HEK293 (cell line): Measurements from ENCODE around the gene FES.
A peak's percentile ranks its signal among the peaks of the same experiment; 100 is the strongest.

Experiments used
- CTCF ChIA-PET: fragments of 350-600 bp; formaldehyde crosslinking; extraction: SDS; loops from one replicate; lab custom pipeline; 2021; ENCODE audit warnings: antibody characterized with exemption; lab: Yijun Ruan, JAX
- POLR2A ChIA-PET: fragments of 300-600 bp; formaldehyde crosslinking; extraction: SDS; loops from one replicate; lab custom pipeline; 2020; ENCODE audit warnings: antibody characterized with exemption, inconsistent platforms; lab: Yijun Ruan, JAX
- H3K27ac ChIP-seq: fragments of 200-500 bp; sonication (Bioruptor generic); 2 replicates; pipeline ENCODE4 v1.5.1; 2014; ENCODE audit warnings: low read depth, low read length, control low read depth, inconsistent platforms; ENCODE audit errors: extremely low read depth
- H3K36me3 ChIP-seq, 2 experiments: fragments of 200-500 bp in 1 of 2; sonication (Bioruptor generic) in 1 of 2; 1 replicate in 1 of 2; 2 replicates in 1 of 2; pipeline ENCODE4 v1.5.1; 2014 to 2017; ENCODE audit warnings: inconsistent platforms in 2 of 2, low read length in 2 of 2; ENCODE audit not compliant: control insufficient read depth in 2 of 2, insufficient read depth in 1 of 2
- H3K4me1 ChIP-seq: fragments of 200-500 bp; sonication (Bioruptor generic); 2 replicates; pipeline ENCODE4 v1.5.1; 2014; ENCODE audit warnings: mild to moderate bottlenecking, low read length, inconsistent platforms; ENCODE audit not compliant: control insufficient read depth, insufficient read depth
- H3K4me3 ChIP-seq: 2 replicates; pipeline ENCODE4 v1.5.1; 2011; ENCODE audit warnings: low read depth, mild to moderate bottlenecking, control low read depth, low read length, moderate library complexity
- H3K9me3 ChIP-seq: fragments of 200-500 bp; sonication (Bioruptor generic); 2 replicates; pipeline ENCODE4 v1.5.1; 2014; ENCODE audit warnings: low read depth, low read length, inconsistent platforms; ENCODE audit not compliant: control insufficient read depth, insufficient read depth
- ATF2 ChIP-seq: fragments of 450-650 bp; formaldehyde crosslinking; IDR thresholded peaks from 2 replicates; pipeline ENCODE4 v1.5.1; 2016; ENCODE audit warnings: missing biosample characterization, missing genetic modification characterization, low read depth
- GLI2 ChIP-seq: fragments of 450-650 bp; formaldehyde crosslinking; IDR thresholded peaks from 2 replicates; pipeline ENCODE4; 2017; ENCODE audit warnings: missing biosample characterization, missing genetic modification characterization, low read depth, borderline replicate concordance
- KLF7 ChIP-seq: fragments of 450-650 bp; formaldehyde crosslinking; IDR thresholded peaks from 2 replicates; pipeline ENCODE4 v1.5.1; 2016; ENCODE audit warnings: missing biosample characterization, missing genetic modification characterization, borderline replicate concordance
- KLF9 ChIP-seq: fragments of 450-650 bp; formaldehyde crosslinking; IDR thresholded peaks from 2 replicates; pipeline ENCODE4 v1.5.1; 2016; ENCODE audit warnings: missing biosample characterization, missing genetic modification characterization, low read depth
- MYNN ChIP-seq: fragments of 450-650 bp; formaldehyde crosslinking; IDR thresholded peaks from 2 replicates; pipeline ENCODE4 v1.5.1; 2016; ENCODE audit warnings: missing biosample characterization, missing genetic modification characterization, borderline replicate concordance
- OVOL3 ChIP-seq: fragments of 450-650 bp; formaldehyde crosslinking; IDR thresholded peaks from 2 replicates; pipeline ENCODE4 v1.5.1; 2016; ENCODE audit warnings: missing biosample characterization, missing genetic modification characterization
- PRDM6 ChIP-seq: fragments of 450-650 bp; formaldehyde crosslinking; IDR thresholded peaks from 2 replicates; pipeline ENCODE4 v1.5.1; 2017; ENCODE audit warnings: missing biosample characterization, missing genetic modification characterization
- SALL2 ChIP-seq: fragments of 450-650 bp; formaldehyde crosslinking; IDR thresholded peaks from 2 replicates; pipeline ENCODE4 v1.5.0; 2017; ENCODE audit warnings: missing biosample characterization, mild to moderate bottlenecking, missing genetic modification characterization, borderline replicate concordance
- TCF7L2 ChIP-seq: IDR thresholded peaks from 2 replicates; pipeline ENCODE4 v1.6.1; 2011; ENCODE audit warnings: low read depth, mild to moderate bottlenecking, inconsistent platforms, low read length, moderate library complexity, borderline replicate concordance
- YY1 ChIP-seq: fragments of 450-650 bp; formaldehyde crosslinking; IDR thresholded peaks from 2 replicates; pipeline ENCODE4 v1.5.1; 2018; ENCODE audit warnings: missing biosample characterization, missing genetic modification characterization
- ZBTB7A ChIP-seq: fragments of 450-650 bp; formaldehyde crosslinking; IDR thresholded peaks from 2 replicates; pipeline ENCODE4 v1.5.1; 2016; ENCODE audit warnings: low read depth, missing biosample characterization, missing genetic modification characterization
- ZFP3 ChIP-seq: fragments of 450-650 bp; formaldehyde crosslinking; IDR thresholded peaks from 2 replicates; pipeline ENCODE4 v1.5.1; 2016; ENCODE audit warnings: low read depth, missing biosample characterization, missing genetic modification characterization
- ZIC2 ChIP-seq: fragments of 450-650 bp; formaldehyde crosslinking; IDR thresholded peaks from 2 replicates; pipeline ENCODE4 v1.5.1; 2016; ENCODE audit warnings: missing biosample characterization, missing genetic modification characterization
- ZNF112 ChIP-seq: fragments of 450-650 bp; formaldehyde crosslinking; IDR thresholded peaks from 2 replicates; pipeline ENCODE4 v1.5.0; 2017; ENCODE audit warnings: missing biosample characterization, missing genetic modification characterization
- ZNF148 ChIP-seq: fragments of 450-650 bp; formaldehyde crosslinking; IDR thresholded peaks from 2 replicates; pipeline ENCODE4 v1.5.0; 2017; ENCODE audit warnings: missing biosample characterization, missing genetic modification characterization, borderline replicate concordance
- ZNF354C ChIP-seq: fragments of 450-650 bp; formaldehyde crosslinking; IDR thresholded peaks from 2 replicates; pipeline ENCODE4 v1.5.1; 2016; ENCODE audit warnings: missing biosample characterization, missing genetic modification characterization, low read depth, borderline replicate concordance
- ZNF362 ChIP-seq: fragments of 450-650 bp; formaldehyde crosslinking; IDR thresholded peaks from 2 replicates; pipeline ENCODE4 v1.5.1; 2016; ENCODE audit warnings: missing biosample characterization, missing genetic modification characterization
- ZNF37A ChIP-seq: fragments of 450-650 bp; IDR thresholded peaks from 2 replicates; pipeline ENCODE4 v1.5.1; 2018; ENCODE audit warnings: missing biosample characterization, missing genetic modification characterization
- ZNF404 ChIP-seq: fragments of 450-650 bp; formaldehyde crosslinking; IDR thresholded peaks from 2 replicates; pipeline ENCODE4 v1.5.1; 2017; ENCODE audit warnings: missing biosample characterization, missing genetic modification characterization
- ZNF473 ChIP-seq: fragments of 450-650 bp; formaldehyde crosslinking; IDR thresholded peaks from 2 replicates; pipeline ENCODE4 v1.5.1; 2017; ENCODE audit warnings: missing biosample characterization, missing genetic modification characterization
- ZNF501 ChIP-seq: fragments of 450-650 bp; formaldehyde crosslinking; IDR thresholded peaks from 2 replicates; pipeline ENCODE4 v1.5.1; 2016; ENCODE audit warnings: missing biosample characterization, missing genetic modification characterization
- ZNF548 ChIP-seq: fragments of 450-650 bp; formaldehyde crosslinking; IDR thresholded peaks from 2 replicates; pipeline ENCODE4 v1.5.1; 2016; ENCODE audit warnings: missing biosample characterization, missing genetic modification characterization
- ZNF629 ChIP-seq: fragments of 450-650 bp; formaldehyde crosslinking; IDR thresholded peaks from 2 replicates; pipeline ENCODE4 v1.5.1; 2017; ENCODE audit warnings: missing biosample characterization, missing genetic modification characterization
- ZNF747 ChIP-seq: fragments of 450-650 bp; formaldehyde crosslinking; IDR thresholded peaks from 2 replicates; pipeline ENCODE4 v1.5.1; 2016; ENCODE audit warnings: missing biosample characterization, missing genetic modification characterization
- ZNF776 ChIP-seq: fragments of 450-650 bp; formaldehyde crosslinking; IDR thresholded peaks from 2 replicates; pipeline ENCODE4 v1.5.0; 2017; ENCODE audit warnings: missing biosample characterization, missing genetic modification characterization, borderline replicate concordance
- ZNF777 ChIP-seq: fragments of 450-650 bp; formaldehyde crosslinking; IDR thresholded peaks from 2 replicates; pipeline ENCODE4 v1.5.1; 2017; ENCODE audit warnings: missing biosample characterization, missing genetic modification characterization, borderline replicate concordance
- TF ChIP-seq, protein P1 (sequence below): fragments of 450-650 bp; formaldehyde crosslinking; IDR thresholded peaks from 2 replicates; pipeline ENCODE4 v1.5.1; 2016; ENCODE audit warnings: missing biosample characterization, missing genetic modification characterization

FES gene

DNA sequence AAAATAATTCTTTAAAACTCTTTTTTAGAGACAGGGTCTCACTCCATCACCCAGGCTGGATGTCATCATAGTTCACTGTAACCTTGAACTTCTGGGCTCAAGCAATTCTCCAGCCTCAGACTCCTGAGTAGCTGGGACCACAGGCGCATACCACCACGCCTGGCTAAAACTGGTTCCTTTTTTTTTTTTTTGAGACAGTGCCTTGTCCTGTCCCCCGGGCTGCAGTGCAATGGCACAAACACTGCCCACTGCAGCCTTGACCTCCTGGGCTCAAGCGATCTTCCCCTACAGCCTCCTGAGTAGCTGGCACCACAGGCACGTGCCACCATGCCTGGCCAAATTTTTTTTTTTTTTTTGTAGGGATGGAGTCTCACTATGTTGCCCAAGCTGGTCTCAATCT, 39.6 kb upstream of the FES start:
- ChIA-PET CTCF (interaction anchor here (0.7 to 1.1 kb wide), 2 partner anchors 41 to 85 kb away, joined by 5 to 6 read pairs; no protein-coding TSS in a partner anchor), POLR2A (no interaction called here)
- TF ChIP-seq KLF9 (no peak), ZNF548 (tag by site-specific recombination) (no peak), MYNN (tag by site-specific recombination) (no peak), ZFP3 (tag by site-specific recombination) (no peak), ZBTB7A (tag by site-specific recombination) (no peak), TCF7L2 (no peak), ZNF473 (tag by site-specific recombination) (no peak), ZNF404 (no peak), ZNF776 (tag by site-specific recombination) (no peak), SALL2 (no peak), ZNF777 (tag by site-specific recombination) (no peak), YY1 (tag by site-specific recombination) (no peak), ZNF747 (tag by site-specific recombination) (no peak), ATF2 (no peak), ZNF354C (tag by site-specific recombination) (no peak)
- TF ChIP-seq, protein P1, sequence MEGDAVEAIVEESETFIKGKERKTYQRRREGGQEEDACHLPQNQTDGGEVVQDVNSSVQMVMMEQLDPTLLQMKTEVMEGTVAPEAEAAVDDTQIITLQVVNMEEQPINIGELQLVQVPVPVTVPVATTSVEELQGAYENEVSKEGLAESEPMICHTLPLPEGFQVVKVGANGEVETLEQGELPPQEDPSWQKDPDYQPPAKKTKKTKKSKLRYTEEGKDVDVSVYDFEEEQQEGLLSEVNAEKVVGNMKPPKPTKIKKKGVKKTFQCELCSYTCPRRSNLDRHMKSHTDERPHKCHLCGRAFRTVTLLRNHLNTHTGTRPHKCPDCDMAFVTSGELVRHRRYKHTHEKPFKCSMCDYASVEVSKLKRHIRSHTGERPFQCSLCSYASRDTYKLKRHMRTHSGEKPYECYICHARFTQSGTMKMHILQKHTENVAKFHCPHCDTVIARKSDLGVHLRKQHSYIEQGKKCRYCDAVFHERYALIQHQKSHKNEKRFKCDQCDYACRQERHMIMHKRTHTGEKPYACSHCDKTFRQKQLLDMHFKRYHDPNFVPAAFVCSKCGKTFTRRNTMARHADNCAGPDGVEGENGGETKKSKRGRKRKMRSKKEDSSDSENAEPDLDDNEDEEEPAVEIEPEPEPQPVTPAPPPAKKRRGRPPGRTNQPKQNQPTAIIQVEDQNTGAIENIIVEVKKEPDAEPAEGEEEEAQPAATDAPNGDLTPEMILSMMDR: no peak
- Histone ChIP-seq H3K4me3 (no peak overlapping the region), H3K27ac (0 out of 2 replicates have a peak overlapping the region, but pooled peaks have one; percentile 44), H3K9me3 (no peaks in the 10 kb centered on the region), H3K36me3 (no peaks in the 10 kb centered on the region), H3K4me1 (peaks cover 3% of the 10 kb centered on the region)

GRCh38 chr15:90845201-90845949, 38.9 kb upstream of the FES start:
- Histone ChIP-seq H3K36me3 (no peaks in the 10 kb centered on the region), H3K9me3 (no peaks in the 10 kb centered on the region), H3K4me1 (peaks cover 3% of the 10 kb centered on the region), H3K27ac (0 out of 2 replicates have a peak overlapping the region, but pooled peaks have one; percentile 44), H3K4me3 (no peak overlapping the region)
- ChIA-PET POLR2A (no interaction called here), CTCF (interaction anchor here (0.7 kb wide), 1 partner anchor 84 kb away, joined by 5 read pairs; no protein-coding TSS in a partner anchor)
- TF ChIP-seq ZNF112 (tag by site-specific recombination): no peak
- peak; percentile 65 for TF ChIP-seq ZIC2 (tag by site-specific recombination)
- no peak for TF ChIP-seq KLF7 (tag by site-specific recombination)
- no peak for TF ChIP-seq OVOL3 (tag by site-specific recombination)
- TF ChIP-seq ZNF37A (tag by site-specific recombination): no peak
- TF ChIP-seq ZNF777 (tag by site-specific recombination): no peak
- no peak for TF ChIP-seq PRDM6
- TF ChIP-seq ZNF629 (tag by site-specific recombination): peak; percentile 71
- TF ChIP-seq ZNF501 (tag by site-specific recombination): no peak
- no peak for TF ChIP-seq ZNF148 (tag by site-specific recombination)
- TF ChIP-seq ZNF362: peak; percentile 11
- TF ChIP-seq GLI2 (tag by site-specific recombination): no peak
